ENCODE data around the gene YWHAH. TPM values are rescaled to one million over a fixed set of nuclear protein-coding genes. Genes with fewer than 3 reads are reported as not detected.

YWHAH gene
- total RNA-seq, 1 donor from 2014 or later = 154 TPM

DNA sequence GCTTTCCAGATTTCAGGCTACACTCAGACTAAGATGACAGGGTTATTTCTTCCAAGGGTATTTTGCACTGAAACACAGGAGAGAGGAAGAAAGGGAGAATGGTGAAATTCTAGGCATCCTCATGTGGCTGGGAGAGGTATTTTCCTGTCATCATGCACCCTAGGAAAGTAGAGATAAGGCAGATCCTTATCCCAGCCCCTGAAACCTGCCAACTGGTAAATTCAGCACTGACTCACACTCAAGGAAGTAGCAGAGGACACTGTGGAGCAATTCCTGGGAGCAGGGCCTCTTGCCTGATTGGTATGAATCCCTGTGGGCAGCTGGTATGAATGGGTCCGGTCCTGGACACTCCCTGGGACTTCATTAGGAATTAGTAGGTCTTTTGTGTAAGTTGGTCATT, 61.1 kb downstream of the YWHAH start:
- no peak overlapping the region for H3K27ac ChIP-seq
- intact Hi-C loops (cut with DNase I) = no loop called here
- H3K27me3 ChIP-seq = peaks cover 6% of the 10 kb centered on the region
- H3K4me3 ChIP-seq = no peak overlapping the region
- ATAC-seq (no peak), DNase-seq (no peak)
- TF ChIP-seq, protein P1, sequence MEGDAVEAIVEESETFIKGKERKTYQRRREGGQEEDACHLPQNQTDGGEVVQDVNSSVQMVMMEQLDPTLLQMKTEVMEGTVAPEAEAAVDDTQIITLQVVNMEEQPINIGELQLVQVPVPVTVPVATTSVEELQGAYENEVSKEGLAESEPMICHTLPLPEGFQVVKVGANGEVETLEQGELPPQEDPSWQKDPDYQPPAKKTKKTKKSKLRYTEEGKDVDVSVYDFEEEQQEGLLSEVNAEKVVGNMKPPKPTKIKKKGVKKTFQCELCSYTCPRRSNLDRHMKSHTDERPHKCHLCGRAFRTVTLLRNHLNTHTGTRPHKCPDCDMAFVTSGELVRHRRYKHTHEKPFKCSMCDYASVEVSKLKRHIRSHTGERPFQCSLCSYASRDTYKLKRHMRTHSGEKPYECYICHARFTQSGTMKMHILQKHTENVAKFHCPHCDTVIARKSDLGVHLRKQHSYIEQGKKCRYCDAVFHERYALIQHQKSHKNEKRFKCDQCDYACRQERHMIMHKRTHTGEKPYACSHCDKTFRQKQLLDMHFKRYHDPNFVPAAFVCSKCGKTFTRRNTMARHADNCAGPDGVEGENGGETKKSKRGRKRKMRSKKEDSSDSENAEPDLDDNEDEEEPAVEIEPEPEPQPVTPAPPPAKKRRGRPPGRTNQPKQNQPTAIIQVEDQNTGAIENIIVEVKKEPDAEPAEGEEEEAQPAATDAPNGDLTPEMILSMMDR (IDR thresholded peaks at IDR 0.05) = no peak
- H3K4me1 ChIP-seq = no peaks in the 10 kb centered on the region
- no peaks in the 10 kb centered on the region for H3K9me3 ChIP-seq
- no peaks in the 10 kb centered on the region for H3K36me3 ChIP-seq

Other genes with a start within 250 kb of the YWHAH start
- 53.3 TPM for gene PRR14L, start 194.4 kb upstream of the YWHAH start, total RNA-seq
- 24.7 TPM for gene DEPDC5, start 190.5 kb upstream of the YWHAH start, total RNA-seq
- 1.3 TPM for gene SLC5A1, start 98.7 kb downstream of the YWHAH start, total RNA-seq
- not detected for gene C22orf42, start 214.8 kb downstream of the YWHAH start, total RNA-seq

All from upper lobe of right lung (tissue), 1 donor.